ENCODE measurements around the gene CCDC92B. TPM values are rescaled to one million over a fixed set of nuclear protein-coding genes. Genes with fewer than 3 reads are reported as not detected.

Gene CCDC92B
- total RNA-seq, 1 experiment from 2014 or later, result 1.9 TPM

DNA sequence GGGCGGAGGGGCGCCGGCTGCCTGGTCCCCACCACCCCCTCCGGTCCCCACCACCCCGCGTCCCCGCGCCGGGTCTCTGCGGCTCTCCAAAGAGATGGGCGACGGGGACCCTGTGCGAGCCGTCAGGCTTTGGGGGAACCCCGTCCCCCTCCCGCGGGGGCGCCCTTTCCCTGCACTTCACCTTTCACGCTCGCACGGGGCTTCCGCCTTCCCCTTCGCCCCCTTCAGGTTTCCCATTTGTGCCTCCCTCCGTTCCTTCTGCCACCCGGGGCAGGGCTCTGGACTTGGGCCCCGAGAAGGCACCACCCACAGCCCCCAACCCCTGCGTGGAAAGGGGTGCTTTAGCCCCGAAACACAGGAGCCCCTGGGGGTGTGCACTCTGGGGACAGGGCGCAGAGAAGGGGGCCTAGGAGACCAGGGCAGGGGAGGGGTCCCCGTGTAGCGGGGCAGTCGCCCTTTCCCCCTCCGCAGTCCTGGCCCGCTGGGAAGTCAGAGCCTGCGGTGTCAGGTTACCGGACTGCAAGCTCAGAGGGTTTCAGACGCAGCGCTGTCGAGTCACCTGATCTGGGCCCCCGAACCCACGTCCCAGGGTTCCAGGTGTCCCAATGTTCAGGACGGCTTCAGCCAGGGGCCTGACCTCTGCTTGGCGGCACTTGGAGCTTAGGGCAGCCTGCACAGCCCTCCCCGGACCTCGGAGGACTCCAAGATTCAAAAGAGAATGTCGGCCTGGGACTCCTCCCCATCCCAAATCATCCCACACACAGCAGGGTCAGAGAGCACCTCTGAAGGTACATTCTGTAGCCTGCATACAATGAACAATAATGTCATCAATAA is 6.7 kb upstream of the CCDC92B start:
- no peaks in the 10 kb centered on the region for H3K4me1 ChIP-seq (replicated peaks; ENCODE audit: insufficient read depth)
- no peaks in the 10 kb centered on the region for H3K9me2 ChIP-seq (ENCODE audit: insufficient read depth)
- POLR2A ChIA-PET (ENCODE audit: unreplicated experiment), result interaction anchor here (0.6 kb wide), 1 partner anchor 28 kb away, joined by 4 read pairs; no protein-coding TSS in a partner anchor
- no peak overlapping the region for H3K4me2 ChIP-seq
- peaks cover 6% of the 10 kb centered on the region; the same call in 1 of the 2 replicates for H4K20me1 ChIP-seq (ENCODE audit: insufficient read depth)
- no peaks in the 10 kb centered on the region for H3K9me3 ChIP-seq (ENCODE audit: insufficient read depth, low read depth)
- no peaks in the 10 kb centered on the region for H3K79me2 ChIP-seq (ENCODE audit: low read depth)
- CTCF ChIA-PET, result no interaction called here
- no peak for TF ChIP-seq CTCF (conservative IDR thresholded peaks at IDR 0.05)
- no peak for TF ChIP-seq EZH2 (IDR thresholded peaks at IDR 0.05; ENCODE audit: low read depth)
- H3F3A ChIP-seq (ENCODE audit: insufficient read depth, low read depth), result no peaks in the 10 kb centered on the region
- no TSS peak for BruUV-seq (replicated peaks)
- H3K27me3 ChIP-seq (ENCODE audit: insufficient read depth, low read depth), result peaks cover 58% of the 10 kb centered on the region
- H3K4me3 ChIP-seq, result no peak overlapping the region
- no peak overlapping the region for H3K27ac ChIP-seq
- DNase-seq, result no peak
- intact Hi-C loops (cut with micrococcal nuclease; ENCODE audit: unreplicated experiment), result no loop called here
- H3K36me3 ChIP-seq (ENCODE audit: low read depth), result no peaks in the 10 kb centered on the region
- no peak overlapping the region for H2AFZ ChIP-seq

- Histone ChIP-seq H3K4me2 (no peak overlapping the region), H3K27ac (no peak overlapping the region), H3K9me2 (ENCODE audit: insufficient read depth) (no peaks in the 10 kb centered on the region), H3K4me1 (replicated peaks; ENCODE audit: insufficient read depth) (no peaks in the 10 kb centered on the region), H3K4me3 (no peak overlapping the region), H3K27me3 (ENCODE audit: insufficient read depth, low read depth) (peaks cover 56% of the 10 kb centered on the region), H4K20me1 (ENCODE audit: insufficient read depth) (peaks cover 6% of the 10 kb centered on the region; the same call in 1 of the 2 replicates), H3K36me3 (ENCODE audit: low read depth) (no peaks in the 10 kb centered on the region), H3K9me3 (ENCODE audit: insufficient read depth, low read depth) (no peaks in the 10 kb centered on the region), H3F3A (ENCODE audit: insufficient read depth, low read depth) (no peaks in the 10 kb centered on the region), H3K79me2 (ENCODE audit: low read depth) (no peaks in the 10 kb centered on the region), H2AFZ (no peak overlapping the region)
- intact Hi-C loops (cut with micrococcal nuclease; ENCODE audit: unreplicated experiment), result no loop called here
- DNase-seq, result no peak
- ChIA-PET POLR2A (ENCODE audit: unreplicated experiment) (no interaction called here), CTCF (interaction anchor here (0.5 kb wide), 1 partner anchor 186 kb away, joined by 3 read pairs; no protein-coding TSS in a partner anchor)
- TF ChIP-seq CTCF (conservative IDR thresholded peaks at IDR 0.05), result no peak
- TF ChIP-seq EZH2 (IDR thresholded peaks at IDR 0.05; ENCODE audit: low read depth), result no peak
- BruUV-seq (replicated peaks), result no TSS peak
Measured at GRCh38 chr17:2751491-2751890, 2.0 kb upstream of the CCDC92B start.

GRCh38 chr17:2750721-2751120 is 1.3 kb upstream of the CCDC92B start:
- Histone ChIP-seq H4K20me1 (ENCODE audit: insufficient read depth) (peaks cover 6% of the 10 kb centered on the region; the same call in 1 of the 2 replicates), H2AFZ (no peak overlapping the region), H3K4me2 (no peak overlapping the region), H3K27me3 (ENCODE audit: insufficient read depth, low read depth) (peaks cover 57% of the 10 kb centered on the region), H3K4me3 (no peak overlapping the region), H3F3A (ENCODE audit: insufficient read depth, low read depth) (no peaks in the 10 kb centered on the region), H3K27ac (no peak overlapping the region), H3K9me2 (ENCODE audit: insufficient read depth) (no peaks in the 10 kb centered on the region), H3K79me2 (ENCODE audit: low read depth) (no peaks in the 10 kb centered on the region), H3K4me1 (replicated peaks; ENCODE audit: insufficient read depth) (no peaks in the 10 kb centered on the region), H3K36me3 (ENCODE audit: low read depth) (no peaks in the 10 kb centered on the region), H3K9me3 (ENCODE audit: insufficient read depth, low read depth) (no peaks in the 10 kb centered on the region)
- ChIA-PET CTCF (no interaction called here), POLR2A (ENCODE audit: unreplicated experiment) (interaction anchor here (0.7 kb wide), 1 partner anchor 680 kb away, joined by 3 read pairs; no protein-coding TSS in a partner anchor)
- no TSS peak for BruUV-seq (replicated peaks)
- intact Hi-C loops (cut with micrococcal nuclease; ENCODE audit: unreplicated experiment), result no loop called here
- TF ChIP-seq CTCF (conservative IDR thresholded peaks at IDR 0.05) (no peak), EZH2 (IDR thresholded peaks at IDR 0.05; ENCODE audit: low read depth) (no peak)
- no peak for DNase-seq
